OCI-LY3 (cell line): ENCODE data around the gene SNPH.

Experiments used
- H2AFZ ChIP-seq: fragments of 200-600, 300-600 bp; shearing (Covaris generic); 2 replicates; pipeline ENCODE4 v1.6.0; 2014; ENCODE audit warnings: antibody characterized with exemption, low read depth, low read length
- H3K27ac ChIP-seq: fragments of 200-600, 300-600 bp; sonication (generic); 2 replicates; pipeline ENCODE4 v1.5.1; 2014; ENCODE audit warnings: mild to moderate bottlenecking, low read length, moderate library complexity, mixed read lengths
- H3K27me3 ChIP-seq: fragments of 200-600, 300-600 bp; sonication (generic); 2 replicates; pipeline ENCODE4 v1.6.1; 2014; ENCODE audit warnings: low read depth, low read length, mixed read lengths
- H3K36me3 ChIP-seq: fragments of 200-600, 300-600 bp; sonication (generic); replicated peaks from 2 replicates; pipeline ENCODE3; 2014; ENCODE audit warnings: low read depth, low read length, mixed read lengths
- H3K4me1 ChIP-seq: fragments of 300-600, 200-600 bp; sonication (generic); 2 replicates; pipeline ENCODE4 v1.6.1; 2014; ENCODE audit warnings: low read length, mixed read lengths
- H3K4me2 ChIP-seq: fragments of 200-600, 300-600 bp; sonication (generic); 2 replicates; pipeline ENCODE4 v1.6.1; 2014; ENCODE audit warnings: low read length, mixed read lengths
- H3K4me3 ChIP-seq: fragments of 300-600, 200-600 bp; sonication (generic); 2 replicates; pipeline ENCODE4 v1.5.1; 2014; ENCODE audit warnings: antibody characterized with exemption, mild to moderate bottlenecking, low read length, moderate library complexity
- H3K79me2 ChIP-seq: fragments of 300-600, 200-600 bp; shearing (Covaris generic); 2 replicates; pipeline ENCODE4 v1.6.1; 2014; ENCODE audit warnings: mild to moderate bottlenecking, low read length, mixed read lengths
- H3K9ac ChIP-seq: fragments of 300-600, 200-600 bp; shearing (Covaris generic); 2 replicates; pipeline ENCODE4 v1.6.0; 2014; ENCODE audit warnings: mild to moderate bottlenecking, low read length, moderate library complexity
- H3K9me3 ChIP-seq: fragments of 200-600, 300-600 bp; shearing (Covaris generic); 2 replicates; pipeline ENCODE4 v1.6.1; 2014; ENCODE audit warnings: low read length, mixed read lengths; ENCODE audit not compliant: insufficient read depth
- H4K20me1 ChIP-seq: fragments of 200-600, 300-600 bp; sonication (generic); 2 replicates; pipeline ENCODE4 v1.6.1; 2016; ENCODE audit warnings: low read length, mixed read lengths; ENCODE audit not compliant: insufficient read depth
- CTCF ChIP-seq: fragments of 200-600, 300-600 bp; sonication (generic); IDR thresholded peaks from 2 replicates; pipeline ENCODE4 v1.5.1; 2014; ENCODE audit warnings: antibody characterized with exemption, low read length, low read depth
- EZH2phosphoT487 ChIP-seq: fragments of 200-600 bp; shearing (Covaris generic); IDR thresholded peaks from 2 replicates; pipeline ENCODE4 v1.6.1; 2018; ENCODE audit warnings: antibody characterized with exemption, mixed run types, low read depth

SNPH gene

GRCh38 chr20:1332749-1333300 is 66.7 kb downstream of the SNPH start:
- no peak overlapping the region for H3K9ac ChIP-seq
- H3K27ac ChIP-seq: no peak overlapping the region
- no peak overlapping the region for H3K4me2 ChIP-seq
- no peak overlapping the region for H2AFZ ChIP-seq
- no peaks in the 10 kb centered on the region for H3K27me3 ChIP-seq
- no peak overlapping the region for H3K4me3 ChIP-seq
- no peak for TF ChIP-seq EZH2phosphoT487
- TF ChIP-seq CTCF: no peak
- peaks cover 19% of the 10 kb centered on the region for H3K36me3 ChIP-seq
- no peaks in the 10 kb centered on the region for H3K9me3 ChIP-seq
- H4K20me1 ChIP-seq: peaks cover 37% of the 10 kb centered on the region
- no peaks in the 10 kb centered on the region for H3K4me1 ChIP-seq
- H3K79me2 ChIP-seq: peaks cover 30% of the 10 kb centered on the region

- Histone ChIP-seq H3K36me3 (peaks cover 19% of the 10 kb centered on the region), H3K9ac (no peak overlapping the region), H4K20me1 (peaks cover 37% of the 10 kb centered on the region), H3K4me3 (no peak overlapping the region), H3K4me1 (no peaks in the 10 kb centered on the region), H2AFZ (no peak overlapping the region), H3K27ac (no peak overlapping the region), H3K4me2 (no peak overlapping the region), H3K79me2 (peaks cover 21% of the 10 kb centered on the region), H3K9me3 (no peaks in the 10 kb centered on the region), H3K27me3 (no peaks in the 10 kb centered on the region)
- no peak for TF ChIP-seq CTCF
- no peak for TF ChIP-seq EZH2phosphoT487
These were observed 67.6 kb downstream of the SNPH start for GRCh38 chr20:1333462-1334369.

- peaks cover 35% of the 10 kb centered on the region for H4K20me1 ChIP-seq
- TF ChIP-seq EZH2phosphoT487 (no peak), CTCF (no peak)
- no peak overlapping the region for H3K4me2 ChIP-seq
- H3K4me3 ChIP-seq: no peak overlapping the region
- peaks cover 2% of the 10 kb centered on the region for H3K4me1 ChIP-seq
- H3K79me2 ChIP-seq: peaks cover 15% of the 10 kb centered on the region
- H2AFZ ChIP-seq: no peak overlapping the region
- H3K36me3 ChIP-seq: peaks cover 19% of the 10 kb centered on the region
- no peaks in the 10 kb centered on the region for H3K9me3 ChIP-seq
- no peak overlapping the region for H3K9ac ChIP-seq
- H3K27me3 ChIP-seq: no peaks in the 10 kb centered on the region
- no peak overlapping the region for H3K27ac ChIP-seq
These were observed 68.3 kb downstream of the SNPH start for GRCh38 chr20:1334370-1334731.

- H3K9ac ChIP-seq: no peak overlapping the region
- H3K4me2 ChIP-seq: no peak overlapping the region
- no peaks in the 10 kb centered on the region for H3K27me3 ChIP-seq
- peaks cover 10% of the 10 kb centered on the region for H3K79me2 ChIP-seq
- peaks cover 6% of the 10 kb centered on the region for H3K4me1 ChIP-seq
- no peaks in the 10 kb centered on the region for H3K9me3 ChIP-seq
- no peak overlapping the region for H3K27ac ChIP-seq
- H3K36me3 ChIP-seq: peaks cover 19% of the 10 kb centered on the region
- no peak overlapping the region for H2AFZ ChIP-seq
- no peak overlapping the region for H3K4me3 ChIP-seq
- TF ChIP-seq CTCF: peak; percentile 5; the same call in 1 of the 2 replicates
- TF ChIP-seq EZH2phosphoT487: no peak
- H4K20me1 ChIP-seq: peaks cover 31% of the 10 kb centered on the region
These were observed 68.7 kb downstream of the SNPH start for GRCh38 chr20:1334761-1335160.
